WTC11 (cell line): ENCODE data around the gene CDK5. TPM values are rescaled to one million over a fixed set of nuclear protein-coding genes. Genes with fewer than 3 reads are reported as not detected.

ENCODE experiments used
- ATAC-seq: fragments of 200-7000 bp; cut with Tn5 transposase; 2 replicates; pipeline ENCODE4 v1.10.0; 2021; ENCODE audit warnings: mild to moderate bottlenecking, moderate library complexity
- CTCF ChIA-PET: fragments of 300-600 bp; sonication (Branson Sonifier 250); formaldehyde crosslinking; loops from one replicate; lab custom pipeline; 2021; ENCODE audit warnings: antibody characterized with exemption; lab: Charles Lee
- POLR2A ChIA-PET: fragments of 350-600 bp; sonication (Branson Sonifier 250); formaldehyde crosslinking; loops from one replicate; lab custom pipeline; 2021; ENCODE audit warnings: antibody characterized with exemption; lab: Charles Lee
- DNase-seq: peaks from one replicate; pipeline ENCODE4 v3.0.0; 2021; ENCODE audit warnings: low spot score
- H3K27ac Mint-ChIP-seq: 2 replicates; pipeline ENCODE4 v1.8.0; 2021; ENCODE audit warnings: mixed read lengths
- H3K27me3 Mint-ChIP-seq: 2 replicates; pipeline ENCODE4 v1.8.0; 2021; ENCODE audit warnings: low read depth, mild to moderate bottlenecking, moderate library complexity, mixed read lengths
- H3K36me3 Mint-ChIP-seq: 2 replicates; pipeline ENCODE4 v1.8.0; 2021; ENCODE audit warnings: mixed read lengths
- H3K4me1 Mint-ChIP-seq: 2 replicates; pipeline ENCODE4 v1.8.0; 2022; ENCODE audit warnings: mixed read lengths
- H3K4me3 Mint-ChIP-seq: 2 replicates; pipeline ENCODE4 v1.8.0; 2021; ENCODE audit warnings: mild to moderate bottlenecking, moderate library complexity, mixed read lengths
- H3K9me3 Mint-ChIP-seq: 2 replicates; pipeline ENCODE4 v1.8.0; 2021; ENCODE audit warnings: mixed read lengths
- ATF6 ChIP-seq: sonication (generic); formaldehyde crosslinking; IDR thresholded peaks from 2 replicates; pipeline ENCODE4 v1.8.1; 2023; ENCODE audit warnings: mild to moderate bottlenecking, missing genetic modification reagents
- E2F5 ChIP-seq: sonication (generic); formaldehyde crosslinking; IDR thresholded peaks from 2 replicates; pipeline ENCODE4 v1.8.1; 2022; ENCODE audit warnings: mild to moderate bottlenecking, moderate library complexity, missing genetic modification reagents
- ETV6 ChIP-seq: sonication (generic); formaldehyde crosslinking; IDR thresholded peaks from 2 replicates; pipeline ENCODE4 v1.8.1; 2022; ENCODE audit warnings: mild to moderate bottlenecking, missing genetic modification reagents
- FOXJ3 ChIP-seq: sonication (generic); formaldehyde crosslinking; IDR thresholded peaks from 2 replicates; pipeline ENCODE4 v1.9.0; 2021; ENCODE audit warnings: missing genetic modification reagents, mild to moderate bottlenecking, borderline replicate concordance
- FOXK1 ChIP-seq: sonication (generic); formaldehyde crosslinking; IDR thresholded peaks from 2 replicates; pipeline ENCODE4 v1.8.0; 2022; ENCODE audit warnings: mild to moderate bottlenecking, moderate library complexity, missing genetic modification reagents
- HMGXB4 ChIP-seq: sonication (generic); formaldehyde crosslinking; IDR thresholded peaks from 2 replicates; pipeline ENCODE4 v1.8.1; 2023; ENCODE audit warnings: mild to moderate bottlenecking, moderate library complexity, missing genetic modification reagents
- IRF2 ChIP-seq: sonication (generic); formaldehyde crosslinking; IDR thresholded peaks from 2 replicates; pipeline ENCODE4 v1.8.0; 2022; ENCODE audit warnings: low read depth, missing genetic modification reagents, borderline replicate concordance
- MXD4 ChIP-seq: fragments of 250-450 bp; sonication (Bioruptor Pico); IDR thresholded peaks from 2 replicates; pipeline ENCODE4 v1.8.0; 2021; ENCODE audit warnings: mild to moderate bottlenecking, moderate library complexity, borderline replicate concordance
- MYBL2 ChIP-seq: sonication (generic); formaldehyde crosslinking; IDR thresholded peaks from 2 replicates; pipeline ENCODE4 v1.8.1; 2023; ENCODE audit warnings: mild to moderate bottlenecking, moderate library complexity, missing genetic modification reagents
- NFATC4 ChIP-seq: fragments of 250-450 bp; sonication (Bioruptor Pico); IDR thresholded peaks from 2 replicates; pipeline ENCODE4 v1.9.0; 2021; ENCODE audit warnings: mild to moderate bottlenecking
- NFYB ChIP-seq: sonication (generic); formaldehyde crosslinking; conservative IDR thresholded peaks from 2 replicates; pipeline ENCODE4 v1.8.0; 2022; ENCODE audit warnings: low read depth, missing genetic modification reagents
- NR2C2 ChIP-seq: sonication (generic); formaldehyde crosslinking; IDR thresholded peaks from 2 replicates; pipeline ENCODE4 v1.8.0; 2022; ENCODE audit warnings: mild to moderate bottlenecking, missing genetic modification reagents
- PRDM15 ChIP-seq: sonication (generic); formaldehyde crosslinking; IDR thresholded peaks from 2 replicates; pipeline ENCODE4 v1.8.0; 2022; ENCODE audit warnings: missing genetic modification reagents
- PREB ChIP-seq: sonication (generic); formaldehyde crosslinking; IDR thresholded peaks from 2 replicates; pipeline ENCODE4 v1.8.1; 2022; ENCODE audit warnings: mild to moderate bottlenecking, missing genetic modification reagents, moderate library complexity, borderline replicate concordance
- PRRX2 ChIP-seq: fragments of 250-450 bp; sonication (Bioruptor Pico); IDR thresholded peaks from 2 replicates; pipeline ENCODE4 v1.8.0; 2021; ENCODE audit warnings: mild to moderate bottlenecking
- SMAD3 ChIP-seq: sonication (generic); formaldehyde crosslinking; IDR thresholded peaks from 2 replicates; pipeline ENCODE4 v1.8.0; 2022; ENCODE audit warnings: missing genetic modification reagents, mild to moderate bottlenecking, borderline replicate concordance
- STAT6 ChIP-seq: sonication (generic); formaldehyde crosslinking; conservative IDR thresholded peaks from 2 replicates; pipeline ENCODE4 v1.8.1; 2023; ENCODE audit warnings: mild to moderate bottlenecking, low read depth, missing genetic modification reagents, moderate library complexity
- ZBTB43 ChIP-seq: sonication (generic); formaldehyde crosslinking; IDR thresholded peaks from 2 replicates; pipeline ENCODE4 v1.8.1; 2023; ENCODE audit warnings: mild to moderate bottlenecking, missing genetic modification reagents
- ZNF423 ChIP-seq: fragments of 250-450 bp; sonication (Bioruptor Pico); IDR thresholded peaks from 2 replicates; pipeline ENCODE4 v2.1.2; 2022; ENCODE audit warnings: mild to moderate bottlenecking, moderate library complexity
- total RNA-seq: library from RNA; stranded (reverse); gene quantifications from 3 replicates; pipeline ENCODE4 v1.2.3, GENCODE V29; 2021

The CDK5 gene
- total RNA-seq, 1 experiment from 2014 or later = 27.8 TPM

GRCh38 chr7:151045967-151046366 is 11.7 kb downstream of the CDK5 start:
- Mint-ChIP-seq H3K4me3 (no peak overlapping the region), H3K36me3 (no peaks in the 10 kb centered on the region), H3K9me3 (no peaks in the 10 kb centered on the region), H3K27me3 (peaks cover 19% of the 10 kb centered on the region), H3K27ac (no peak overlapping the region), H3K4me1 (no peaks in the 10 kb centered on the region)
- CTCF ChIA-PET = interaction anchor here (0.7 to 2.3 kb wide), 2 partner anchors 28 to 81 kb away, joined by 3 to 6 read pairs; no protein-coding TSS in a partner anchor
- ATAC-seq (no peak), DNase-seq (no peak)
- POLR2A ChIA-PET = no interaction called here
- TF ChIP-seq E2F5 (CRISPR knock-in tag) (no peak), MYBL2 (CRISPR knock-in tag) (no peak), MXD4 (CRISPR knock-in tag) (no peak), FOXJ3 (CRISPR knock-in tag) (no peak), NR2C2 (CRISPR knock-in tag) (no peak), SMAD3 (CRISPR knock-in tag) (no peak), PRRX2 (no peak), ETV6 (no peak), STAT6 (CRISPR knock-in tag) (no peak), PRDM15 (CRISPR knock-in tag) (no peak), NFYB (CRISPR knock-in tag) (no peak), HMGXB4 (CRISPR knock-in tag) (no peak), IRF2 (no peak), ZBTB43 (no peak), ZNF423 (CRISPR knock-in tag) (no peak), ATF6 (CRISPR knock-in tag) (no peak), NFATC4 (CRISPR knock-in tag) (no peak), FOXK1 (CRISPR knock-in tag) (no peak), PREB (CRISPR knock-in tag) (no peak)
- TF ChIP-seq, all 79 proteins: peak for 0
